Measurements from ENCODE around the gene SIAH1.

DNA sequence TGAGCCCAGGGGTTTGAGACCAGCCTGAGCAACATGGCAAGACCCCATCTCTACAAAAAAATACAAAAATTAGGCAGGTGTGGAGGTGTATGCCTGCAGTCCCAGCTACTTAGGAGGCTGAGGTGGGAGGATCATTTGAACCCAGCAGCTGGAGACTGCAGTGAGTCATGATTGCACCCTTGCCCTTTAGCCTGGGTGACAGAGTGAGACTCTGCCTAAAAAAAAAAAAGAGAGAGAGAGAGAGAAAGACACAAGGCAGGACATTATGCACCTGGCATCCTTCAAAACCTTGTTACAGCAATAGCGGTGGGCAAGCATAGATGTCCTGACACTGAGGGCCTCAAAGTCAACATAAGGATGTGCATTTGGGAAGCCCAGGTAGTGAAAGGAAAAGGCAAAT, 19.9 kb upstream of the SIAH1 start:
- TF ChIP-seq, protein P1, sequence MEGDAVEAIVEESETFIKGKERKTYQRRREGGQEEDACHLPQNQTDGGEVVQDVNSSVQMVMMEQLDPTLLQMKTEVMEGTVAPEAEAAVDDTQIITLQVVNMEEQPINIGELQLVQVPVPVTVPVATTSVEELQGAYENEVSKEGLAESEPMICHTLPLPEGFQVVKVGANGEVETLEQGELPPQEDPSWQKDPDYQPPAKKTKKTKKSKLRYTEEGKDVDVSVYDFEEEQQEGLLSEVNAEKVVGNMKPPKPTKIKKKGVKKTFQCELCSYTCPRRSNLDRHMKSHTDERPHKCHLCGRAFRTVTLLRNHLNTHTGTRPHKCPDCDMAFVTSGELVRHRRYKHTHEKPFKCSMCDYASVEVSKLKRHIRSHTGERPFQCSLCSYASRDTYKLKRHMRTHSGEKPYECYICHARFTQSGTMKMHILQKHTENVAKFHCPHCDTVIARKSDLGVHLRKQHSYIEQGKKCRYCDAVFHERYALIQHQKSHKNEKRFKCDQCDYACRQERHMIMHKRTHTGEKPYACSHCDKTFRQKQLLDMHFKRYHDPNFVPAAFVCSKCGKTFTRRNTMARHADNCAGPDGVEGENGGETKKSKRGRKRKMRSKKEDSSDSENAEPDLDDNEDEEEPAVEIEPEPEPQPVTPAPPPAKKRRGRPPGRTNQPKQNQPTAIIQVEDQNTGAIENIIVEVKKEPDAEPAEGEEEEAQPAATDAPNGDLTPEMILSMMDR (IDR thresholded peaks at IDR 0.05) = no peak
- no peak for TF ChIP-seq POLR2A (IDR thresholded peaks at IDR 0.05)

Data from right lobe of liver (tissue), 4 donors.